ENCODE measurements around the gene SNTA1. TPM values are rescaled to one million over a fixed set of nuclear protein-coding genes. Genes with fewer than 3 reads are reported as not detected.

Gene SNTA1
- total and polyA plus RNA-seq, 2 of the 13 experiments (the other 11 are each of a cell fraction or from before 2014, with no cell fraction given) = 16.4 to 18.3 TPM

- TF ChIP-seq JUNB (CRISPR knock-in tag; IDR thresholded peaks at IDR 0.05; ENCODE audit: borderline replicate concordance) (0 out of 2 replicates have a peak, but pooled peaks have one; percentile 39), SIX1 (CRISPR knock-in tag; IDR thresholded peaks at IDR 0.05; ENCODE audit: borderline replicate concordance) (peak; percentile 82), ZBTB3 (CRISPR knock-in tag; IDR thresholded peaks at IDR 0.05; ENCODE audit: borderline replicate concordance, low read depth) (peak; percentile 94), NCOA1 (CRISPR knock-in tag; IDR thresholded peaks at IDR 0.05) (no peak; the same call in 1 of the 2 replicates), ZNF768 (CRISPR knock-in tag; IDR thresholded peaks at IDR 0.05) (peak; percentile 94), TBL1XR1 (IDR thresholded peaks at IDR 0.05; ENCODE audit: borderline replicate concordance, low read length, partially characterized antibody) (peak; percentile 92), ZNF260 (CRISPR knock-in tag; IDR thresholded peaks at IDR 0.05; ENCODE audit: borderline replicate concordance, low read depth) (no peak; the same call in 1 of the 2 replicates), SP2 (CRISPR knock-in tag; IDR thresholded peaks at IDR 0.05) (peak; percentile 72), ZNF136 (CRISPR knock-in tag; IDR thresholded peaks at IDR 0.05; ENCODE audit: low read depth) (no peak), ZFP36L1 (CRISPR knock-in tag; IDR thresholded peaks at IDR 0.05) (peak; percentile 96), RFX5 (IDR thresholded peaks at IDR 0.05; ENCODE audit: low read depth, low read length) (no peak; the same call in 1 of the 2 replicates), ZNF784 (CRISPR knock-in tag; IDR thresholded peaks at IDR 0.05; ENCODE audit: borderline replicate concordance) (peak; percentile 96; the same call in 1 of the 2 replicates), DMAP1 (CRISPR knock-in tag; IDR thresholded peaks at IDR 0.05) (peak; percentile 99), BCL3 (CRISPR knock-in tag; IDR thresholded peaks at IDR 0.05) (peak; percentile 87), ZGPAT (CRISPR knock-in tag; IDR thresholded peaks at IDR 0.05) (peak; percentile 100), ZNF891 (CRISPR knock-in tag; IDR thresholded peaks at IDR 0.05) (peak; percentile 98), ZNF335 (CRISPR knock-in tag; IDR thresholded peaks at IDR 0.05) (peak; percentile 95), SMAD9 (CRISPR knock-in tag; IDR thresholded peaks at IDR 0.05) (peak; percentile 58; the same call in 1 of the 2 replicates), KDM2A (CRISPR knock-in tag; IDR thresholded peaks at IDR 0.05; ENCODE audit: borderline replicate concordance, low read depth) (peak; percentile 100), ZBTB42 (CRISPR knock-in tag; IDR thresholded peaks at IDR 0.05) (peak; percentile 14; the same call in 1 of the 2 replicates), PBX3 (CRISPR knock-in tag; IDR thresholded peaks at IDR 0.05; ENCODE audit: borderline replicate concordance) (no peak), ZNF468 (CRISPR knock-in tag; IDR thresholded peaks at IDR 0.05) (peak; percentile 94)
Observed at GRCh38 chr20:33401184-33401920, 42.2 kb downstream of the SNTA1 start, which contains the start of gene CDK5RAP1 (continued).
